VCaP (cell line): ENCODE results near the gene ZNF425.
"Not testable (repeated sequence)": the region's sequence is repeated elsewhere in the genome, so short reads cannot be mapped to it uniquely, and the experiment has no call there.

Source experiments
- H3K27ac ChIP-seq: fragments of 450-650 bp; 2 replicates; pipeline ENCODE4 v1.5.1; 2017
- CTCF ChIP-seq: fragments of 450-650 bp; conservative IDR thresholded peaks from 2 replicates; pipeline ENCODE4 v1.5.1; 2017; ENCODE audit warnings: mild to moderate bottlenecking, moderate library complexity

Gene ZNF425

GRCh38 chr7:149071182-149071635 is 54.9 kb downstream of the ZNF425 start:
- no peak for TF ChIP-seq CTCF
- no peak overlapping the region for H3K27ac ChIP-seq

GRCh38 chr7:149070372-149071125 is 55.6 kb downstream of the ZNF425 start:
- H3K27ac ChIP-seq: no peak overlapping the region
- TF ChIP-seq CTCF: no peak

GRCh38 chr7:149067869-149068268 is 58.3 kb downstream of the ZNF425 start:
- H3K27ac ChIP-seq: no peak overlapping the region
- peak; percentile 55 for TF ChIP-seq CTCF

GRCh38 chr7:149063476-149063875 is 62.6 kb downstream of the ZNF425 start:
- TF ChIP-seq CTCF: no peak
- H3K27ac ChIP-seq: no peak overlapping the region

GRCh38 chr7:149062217-149062899 is 63.8 kb downstream of the ZNF425 start:
- not testable (repeated sequence) for H3K27ac ChIP-seq

- H3K27ac ChIP-seq: no peak overlapping the region
- no peak for TF ChIP-seq CTCF
Measured at GRCh38 chr7:149060156-149060555, 66.0 kb downstream of the ZNF425 start.

GRCh38 chr7:149053885-149054284 is 72.2 kb downstream of the ZNF425 start:
- no peak for TF ChIP-seq CTCF

GRCh38 chr7:149053384-149053783 is 72.7 kb downstream of the ZNF425 start:
- TF ChIP-seq CTCF: no peak
- no peak overlapping the region for H3K27ac ChIP-seq

More at GRCh38 chr7:149053885-149054284, 72.2 kb downstream of the ZNF425 start:
- no peak overlapping the region for H3K27ac ChIP-seq
